VCaP (cell line): ENCODE measurements around the gene CMTR1.

Experiments used
- H3K27ac ChIP-seq: fragments of 450-650 bp; 2 replicates; pipeline ENCODE4 v1.5.1; 2017
- TF ChIP-seq, protein P1 (sequence below): fragments of 450-650 bp; conservative IDR thresholded peaks from 2 replicates; pipeline ENCODE4 v1.5.1; 2017; ENCODE audit warnings: mild to moderate bottlenecking, moderate library complexity

CMTR1 gene

DNA sequence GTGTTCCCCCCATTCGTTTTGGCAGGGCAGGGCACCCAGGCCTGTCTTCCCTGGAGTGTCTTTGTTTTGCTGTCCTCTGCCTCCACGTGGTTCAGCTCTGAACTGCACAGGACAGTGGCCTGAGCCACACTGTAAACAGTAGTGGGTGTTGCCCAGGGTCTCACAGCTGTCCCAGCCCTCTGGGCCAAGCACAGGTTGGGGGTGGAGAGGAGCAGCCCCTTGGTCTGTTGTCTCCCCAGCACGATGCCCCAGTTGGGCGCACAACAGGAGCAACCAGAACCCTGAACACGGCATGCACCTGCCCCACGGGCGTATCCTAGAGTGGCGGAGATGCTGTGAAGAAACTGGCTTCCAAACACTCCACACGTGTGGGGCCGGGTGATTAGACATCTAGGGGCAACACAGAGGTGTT, 52.3 kb downstream of the CMTR1 start:
- no peak overlapping the region for H3K27ac ChIP-seq
- TF ChIP-seq, protein P1, sequence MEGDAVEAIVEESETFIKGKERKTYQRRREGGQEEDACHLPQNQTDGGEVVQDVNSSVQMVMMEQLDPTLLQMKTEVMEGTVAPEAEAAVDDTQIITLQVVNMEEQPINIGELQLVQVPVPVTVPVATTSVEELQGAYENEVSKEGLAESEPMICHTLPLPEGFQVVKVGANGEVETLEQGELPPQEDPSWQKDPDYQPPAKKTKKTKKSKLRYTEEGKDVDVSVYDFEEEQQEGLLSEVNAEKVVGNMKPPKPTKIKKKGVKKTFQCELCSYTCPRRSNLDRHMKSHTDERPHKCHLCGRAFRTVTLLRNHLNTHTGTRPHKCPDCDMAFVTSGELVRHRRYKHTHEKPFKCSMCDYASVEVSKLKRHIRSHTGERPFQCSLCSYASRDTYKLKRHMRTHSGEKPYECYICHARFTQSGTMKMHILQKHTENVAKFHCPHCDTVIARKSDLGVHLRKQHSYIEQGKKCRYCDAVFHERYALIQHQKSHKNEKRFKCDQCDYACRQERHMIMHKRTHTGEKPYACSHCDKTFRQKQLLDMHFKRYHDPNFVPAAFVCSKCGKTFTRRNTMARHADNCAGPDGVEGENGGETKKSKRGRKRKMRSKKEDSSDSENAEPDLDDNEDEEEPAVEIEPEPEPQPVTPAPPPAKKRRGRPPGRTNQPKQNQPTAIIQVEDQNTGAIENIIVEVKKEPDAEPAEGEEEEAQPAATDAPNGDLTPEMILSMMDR: peak; percentile 28

DNA sequence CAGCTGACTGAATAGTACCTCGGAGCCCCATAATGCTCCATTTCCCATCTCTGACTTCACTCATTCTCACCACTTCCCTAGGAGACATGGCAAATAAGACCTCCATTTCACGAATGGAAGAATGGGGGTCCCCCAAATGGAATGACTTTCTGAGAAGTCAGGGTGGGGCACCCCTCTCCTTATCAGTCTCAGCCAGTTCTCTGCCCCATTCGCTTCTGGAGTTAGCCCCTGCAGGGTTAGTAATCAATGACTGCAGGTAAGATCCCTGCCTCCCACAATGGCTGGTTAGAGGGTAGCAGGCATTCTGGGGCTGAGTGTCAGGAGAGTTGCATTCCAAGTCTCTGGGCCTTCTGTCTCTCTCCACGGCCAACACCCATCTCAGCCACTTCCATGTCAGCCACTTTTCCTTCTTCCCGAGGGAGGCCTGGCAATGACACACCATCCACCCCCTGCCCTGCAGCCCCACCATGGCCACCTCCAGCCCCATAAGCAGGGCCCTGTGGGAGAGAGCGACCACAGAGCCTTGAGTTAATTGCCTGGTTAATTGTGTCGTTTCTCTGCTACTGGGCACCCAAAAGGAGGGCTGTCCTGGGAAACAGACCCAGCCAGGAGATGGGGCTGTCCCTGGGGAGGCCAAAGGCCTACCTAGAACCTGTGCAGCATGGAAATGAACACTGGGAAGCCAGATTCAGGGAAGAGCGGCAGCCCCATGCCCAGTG, 53.3 kb downstream of the CMTR1 start:
- TF ChIP-seq, protein P1: no peak
- no peak overlapping the region for H3K27ac ChIP-seq

DNA sequence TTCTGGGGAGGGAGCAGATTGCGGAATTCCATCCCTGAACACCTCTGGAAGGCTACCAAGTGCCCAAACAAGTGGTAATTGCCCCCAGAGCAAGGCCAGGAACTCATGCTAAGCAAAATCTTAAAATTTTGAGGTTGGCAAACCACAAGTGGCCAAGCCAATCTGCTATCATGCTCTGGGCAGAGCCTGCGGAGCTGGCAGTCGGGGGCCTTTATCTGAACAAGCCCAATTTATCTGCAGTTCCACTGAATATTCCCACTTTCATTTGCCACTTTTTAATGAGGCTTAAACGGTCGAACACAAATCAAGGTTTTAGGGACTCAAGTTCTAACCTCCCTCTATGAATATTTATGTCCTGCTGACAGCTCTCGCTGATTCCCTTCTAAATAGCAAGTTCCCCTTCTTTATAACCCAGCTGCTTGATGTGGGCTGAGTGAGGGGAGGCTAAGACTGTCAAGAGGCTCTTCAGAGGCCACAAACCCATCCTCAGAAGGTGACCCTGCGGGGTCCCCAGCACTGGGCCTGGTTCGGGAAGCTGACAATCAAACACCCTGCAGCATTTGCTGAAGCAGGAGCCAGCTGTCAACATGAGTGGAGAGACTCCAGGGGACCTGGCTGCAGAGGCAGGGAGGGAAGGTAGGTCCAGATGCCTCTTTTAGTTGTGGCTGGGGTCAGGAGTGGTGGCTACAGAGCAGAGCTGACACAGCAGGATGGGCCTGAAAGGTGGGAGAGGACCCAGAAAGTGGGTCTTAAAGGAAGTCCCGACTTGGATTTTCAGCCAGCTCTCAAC, 54.8 kb downstream of the CMTR1 start:
- H3K27ac ChIP-seq: no peak overlapping the region

DNA sequence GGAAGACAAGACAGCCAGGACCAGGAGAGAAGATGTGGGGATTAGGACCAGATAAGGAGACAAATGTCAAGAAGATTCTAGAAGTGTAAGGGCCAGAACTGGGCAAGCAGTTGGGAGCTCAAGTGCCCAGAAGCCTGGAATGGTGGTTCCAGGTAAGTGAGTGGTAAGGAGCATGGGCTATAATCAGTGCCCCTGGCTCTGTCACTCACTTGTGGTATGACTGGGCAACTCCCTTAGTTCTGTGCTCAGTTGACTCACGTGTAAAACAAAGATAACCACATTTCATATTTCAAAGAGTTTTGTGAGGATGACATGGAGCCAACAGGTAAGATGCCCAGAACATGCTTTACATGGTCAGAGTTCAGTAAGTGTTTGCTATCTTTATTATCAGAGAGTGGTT, 55.5 kb downstream of the CMTR1 start:
- H3K27ac ChIP-seq: no peak overlapping the region
- TF ChIP-seq, protein P1: no peak

More for the DNA sequence above, 54.8 kb downstream of the CMTR1 start:
- TF ChIP-seq, protein P1: no peak

DNA sequence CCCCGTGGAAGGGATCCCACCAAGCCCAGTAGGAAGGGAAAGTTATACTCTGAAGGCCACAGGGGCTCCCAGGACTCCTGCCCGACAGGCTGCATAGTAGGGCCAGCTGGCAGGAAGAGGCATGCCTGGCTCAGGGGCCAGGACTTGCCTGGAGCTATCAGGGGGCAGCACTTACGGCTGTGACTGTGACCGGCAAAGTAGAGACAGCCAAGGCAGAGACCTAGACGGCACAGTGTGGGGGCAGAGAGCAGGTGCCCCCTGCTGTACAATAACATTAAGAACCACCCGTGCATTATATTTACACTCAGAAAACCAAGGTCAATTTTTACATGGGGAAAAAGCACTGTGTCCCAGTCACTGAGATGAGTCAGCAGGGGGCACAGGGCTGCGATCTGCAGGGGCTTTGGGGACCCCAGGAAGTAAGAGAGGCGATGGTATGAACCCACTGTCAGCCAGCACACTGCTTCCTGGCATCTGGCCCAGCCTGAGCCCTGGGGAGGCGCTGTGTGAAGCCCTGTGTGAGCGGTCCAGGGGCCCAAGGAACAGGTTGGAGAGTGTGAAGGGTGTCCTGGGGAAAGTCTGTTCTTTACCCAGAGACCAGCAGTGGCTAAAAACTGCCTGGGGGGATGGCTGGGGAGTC, 56.8 kb downstream of the CMTR1 start:
- no peak overlapping the region for H3K27ac ChIP-seq
- TF ChIP-seq, protein P1: no peak

DNA sequence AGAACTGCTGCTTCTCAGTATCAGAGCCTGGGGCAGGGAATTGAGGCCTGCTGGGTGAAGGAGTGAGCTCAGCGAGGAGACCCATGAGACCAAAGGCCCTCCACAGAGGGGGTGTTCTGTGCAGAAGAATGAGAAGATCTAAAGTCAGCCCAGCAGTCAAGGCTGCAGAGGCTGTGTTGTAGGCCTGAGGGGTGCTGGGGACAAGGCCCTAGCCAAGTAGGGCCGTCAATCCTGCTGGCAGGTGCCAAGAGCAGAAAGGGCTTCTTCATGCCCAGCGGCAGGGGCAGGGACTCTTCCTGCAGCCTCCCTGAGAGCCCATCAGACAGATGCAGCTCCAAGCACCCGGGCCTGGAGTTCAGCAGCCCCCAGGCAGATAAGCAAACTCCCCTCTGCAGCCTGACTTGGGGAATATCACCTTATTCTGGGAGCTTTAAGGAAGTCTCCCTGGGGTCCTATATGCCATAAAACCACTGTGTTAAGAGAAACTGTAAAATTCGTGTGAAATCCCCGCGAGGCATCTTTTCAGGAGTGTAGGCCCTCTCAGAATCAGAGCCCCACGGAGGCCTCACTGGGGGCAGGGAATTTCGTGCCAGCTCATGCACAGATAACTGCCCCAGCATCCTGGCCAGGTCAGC, 57.6 kb downstream of the CMTR1 start:
- peak overlapping the region; percentile 37 for H3K27ac ChIP-seq
- TF ChIP-seq, protein P1: no peak
